C4-2B (cell line): ENCODE results near the gene PLD1.

Experiments used
- CTCF ChIP-seq: fragments of 450-650 bp; conservative IDR thresholded peaks from 2 replicates; pipeline ENCODE4 v1.5.1; 2017; ENCODE audit warnings: mild to moderate bottlenecking
- ZFX ChIP-seq: fragments of 450-650 bp; IDR thresholded peaks from 2 replicates; pipeline ENCODE4 v1.6.1; 2017

GRCh38 chr3:171805687-171806086, 4.6 kb downstream of the PLD1 start:
- TF ChIP-seq CTCF, result no peak
- no peak for TF ChIP-seq ZFX
